ENCODE measurements around the gene KAT5.
"Not testable (repeated sequence)": the region's sequence is repeated elsewhere in the genome, so short reads cannot be mapped to it uniquely, and the experiment has no call there.

Gene KAT5

DNA sequence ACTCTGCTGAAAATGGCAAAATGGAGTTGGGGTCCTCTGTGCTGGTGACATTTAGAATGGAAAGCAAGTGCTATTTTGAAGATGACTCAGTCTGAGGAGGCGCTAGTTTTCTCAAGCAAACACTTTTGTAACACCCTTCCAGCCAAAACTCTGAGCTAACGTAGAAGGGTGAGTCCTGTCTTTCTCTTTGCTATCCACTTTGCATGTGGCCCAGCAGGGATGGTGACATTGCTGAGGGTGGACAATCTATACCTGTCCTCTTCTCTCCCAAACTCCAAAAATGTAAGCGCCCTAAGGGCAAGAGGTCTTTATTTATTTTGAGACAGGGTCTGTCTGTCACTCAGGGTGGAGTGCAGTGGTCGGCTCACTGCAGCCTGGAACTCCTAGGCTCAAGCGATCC lies 3.6 kb upstream of the KAT5 start:
- DNase-seq (ENCODE audit: low spot score): no peak

DNA sequence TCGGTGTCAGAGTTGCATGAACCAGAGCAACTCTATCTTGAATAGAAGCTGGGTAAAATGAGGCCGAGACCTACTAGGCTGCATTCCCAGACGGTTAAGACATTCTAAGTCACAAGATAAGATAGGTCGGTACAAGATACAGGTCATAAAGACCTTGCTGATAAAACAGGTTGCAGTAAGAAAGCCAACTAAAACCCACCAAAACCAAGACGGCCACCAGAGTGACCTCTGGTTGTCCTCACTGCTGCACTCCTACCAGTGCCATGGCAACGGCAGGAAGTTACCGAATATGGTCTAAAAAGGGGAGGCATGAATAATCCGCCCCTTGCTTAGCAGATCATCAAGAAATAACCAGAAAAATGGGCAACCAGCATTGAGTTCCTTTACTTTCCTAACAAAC lies 2.4 kb upstream of the KAT5 start:
- DNase-seq (ENCODE audit: low spot score): no peak

GRCh38 chr11:65710421-65710820 lies 1.6 kb upstream of the KAT5 start:
- DNase-seq (ENCODE audit: low spot score): no peak

- no peak for DNase-seq (ENCODE audit: low spot score)
These were observed 603 bp downstream of the KAT5 start for GRCh38 chr11:65712633-65713076.

- no peak for DNase-seq (ENCODE audit: low spot score)
These were observed 1.3 kb downstream of the KAT5 start for GRCh38 chr11:65713212-65713969.

- no peak for DNase-seq (ENCODE audit: low spot score)
These were observed 2.4 kb downstream of the KAT5 start for GRCh38 chr11:65714433-65714832.

DNA sequence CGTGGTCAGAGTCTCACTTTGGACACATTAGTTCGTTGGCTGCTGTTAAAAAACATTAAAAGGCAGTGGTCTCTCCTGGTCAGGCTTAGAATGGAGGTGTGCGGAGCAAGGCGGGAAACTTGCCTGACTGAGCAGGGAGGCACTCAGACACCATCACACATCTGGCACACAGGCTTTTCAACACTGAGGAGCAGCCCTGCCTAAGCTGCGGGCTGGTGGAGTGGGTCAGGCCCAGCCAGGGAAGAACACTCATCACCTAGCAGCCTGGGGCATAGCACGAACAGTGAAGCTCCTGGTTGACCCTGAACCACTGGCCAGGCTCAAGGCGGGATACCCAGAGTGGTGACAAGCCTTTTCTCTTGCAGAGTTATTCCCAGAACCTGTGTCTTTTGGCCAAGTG lies 4.2 kb downstream of the KAT5 start:
- DNase-seq (ENCODE audit: low spot score): no peak

- DNase-seq (ENCODE audit: low spot score): no peak
These were observed 4.8 kb downstream of the KAT5 start for GRCh38 chr11:65716774-65717405.

DNA sequence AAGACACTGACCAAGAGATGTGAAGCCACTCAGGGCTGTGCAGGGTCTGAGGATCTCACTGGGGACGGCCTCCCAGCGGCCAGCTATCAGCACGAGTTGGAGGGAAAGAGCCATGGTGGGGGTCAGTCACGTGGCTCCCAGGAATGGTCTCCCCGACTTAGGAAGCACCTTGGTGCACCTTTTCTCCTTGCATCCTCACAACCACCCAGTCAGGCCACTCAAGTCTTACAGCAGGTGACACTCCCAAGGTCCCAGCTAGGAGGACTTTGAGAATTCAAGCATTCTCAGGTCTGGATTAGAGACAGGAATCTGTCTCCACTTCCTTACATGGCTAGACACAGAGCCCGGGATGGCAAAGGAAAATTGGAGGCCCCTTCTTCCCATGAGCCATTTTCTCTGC lies 5.9 kb downstream of the KAT5 start:
- DNase-seq (ENCODE audit: low spot score): no peak

DNA sequence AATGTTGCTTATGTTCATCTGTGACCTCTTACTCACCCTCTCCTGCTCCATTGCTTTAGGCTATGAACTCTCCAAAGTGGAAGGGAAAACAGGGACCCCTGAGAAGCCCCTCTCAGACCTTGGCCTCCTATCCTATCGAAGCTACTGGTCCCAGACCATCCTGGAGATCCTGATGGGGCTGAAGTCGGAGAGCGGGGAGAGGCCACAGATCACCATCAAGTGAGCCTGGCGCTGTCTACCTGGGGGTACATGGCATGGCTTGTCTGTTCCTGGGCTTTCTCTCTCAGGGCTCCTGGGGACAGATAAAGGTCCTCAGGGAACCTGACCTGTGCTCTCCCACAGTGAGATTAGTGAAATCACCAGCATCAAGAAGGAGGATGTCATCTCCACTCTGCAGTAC lies 6.5 kb downstream of the KAT5 start:
- no peak for DNase-seq (ENCODE audit: low spot score)

- no peak for DNase-seq (ENCODE audit: low spot score)
These were observed 7.0 kb downstream of the KAT5 start for GRCh38 chr11:65718964-65719492.

- peak; percentile 29 for DNase-seq (ENCODE audit: low spot score)
These were observed 7.8 kb downstream of the KAT5 start for GRCh38 chr11:65719871-65720210.

GRCh38 chr11:65720211-65720934 lies 8.3 kb downstream of the KAT5 start, which contains the start of gene RNASEH2C:
Gene RNASEH2C (minus strand): TSS chr11:65720798. CDS start chr11:65720758, 40 bp downstream.
- peak; percentile 88 for DNase-seq (ENCODE audit: low spot score)

GRCh38 chr11:65722261-65722660 lies 10.2 kb downstream of the KAT5 start:
- DNase-seq (ENCODE audit: low spot score): no peak

DNA sequence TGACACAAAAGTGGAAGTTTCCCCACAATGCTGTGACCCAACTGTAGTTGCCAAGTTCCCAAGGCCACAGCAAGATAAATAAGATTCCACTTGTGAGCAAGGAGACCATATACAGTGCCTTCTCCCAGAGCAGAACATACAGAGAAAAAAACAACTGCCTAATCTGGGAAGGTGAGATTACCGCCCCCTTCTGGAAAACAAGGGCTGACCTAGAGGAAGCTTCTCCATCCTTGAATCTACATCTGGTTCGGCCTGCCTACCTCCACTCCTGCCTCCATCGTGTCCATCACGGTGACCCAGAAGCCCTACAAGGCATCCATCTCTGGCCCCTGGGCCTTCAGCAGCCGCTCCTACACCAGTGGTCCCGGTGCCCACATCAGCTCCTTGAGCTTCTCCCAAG lies 14.6 kb downstream of the KAT5 start:
- no peak for DNase-seq (ENCODE audit: low spot score)

- DNase-seq (ENCODE audit: low spot score): no peak
These were observed 15.8 kb downstream of the KAT5 start for GRCh38 chr11:65727865-65728264.

GRCh38 chr11:65730461-65730860 lies 18.4 kb downstream of the KAT5 start:
- no peak for DNase-seq (ENCODE audit: low spot score)

DNA sequence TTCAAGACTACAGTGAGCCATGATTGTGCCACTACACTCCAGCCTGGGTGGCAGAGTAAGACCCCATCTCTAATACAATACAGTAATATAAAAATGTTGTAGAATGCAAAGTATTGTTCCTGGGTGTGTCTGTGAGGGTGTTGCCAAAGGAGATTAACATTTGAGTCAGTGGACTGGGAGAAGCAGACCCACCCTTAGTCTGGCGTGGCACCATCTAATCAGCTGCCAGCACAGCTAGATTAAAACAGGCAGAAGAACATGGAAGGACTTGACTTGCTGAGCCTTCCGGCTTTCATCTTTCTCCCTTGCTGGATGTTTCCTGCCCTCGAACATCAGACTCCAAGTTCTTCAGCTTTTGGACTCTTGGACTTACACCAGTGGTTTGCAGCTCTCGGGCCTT lies 23.1 kb downstream of the KAT5 start:
- not testable (repeated sequence) for DNase-seq (ENCODE audit: low spot score)

GRCh38 chr11:65736810-65737209 lies 24.8 kb downstream of the KAT5 start:
- no peak for DNase-seq (ENCODE audit: low spot score)

- no peak for DNase-seq (ENCODE audit: low spot score)
These were observed 27.0 kb downstream of the KAT5 start for GRCh38 chr11:65739022-65739421.

GRCh38 chr11:65741185-65741584 lies 29.1 kb downstream of the KAT5 start:
- no peak for DNase-seq (ENCODE audit: low spot score)

GRCh38 chr11:65742353-65742752 lies 30.3 kb downstream of the KAT5 start:
- no peak for DNase-seq (ENCODE audit: low spot score)

DNA sequence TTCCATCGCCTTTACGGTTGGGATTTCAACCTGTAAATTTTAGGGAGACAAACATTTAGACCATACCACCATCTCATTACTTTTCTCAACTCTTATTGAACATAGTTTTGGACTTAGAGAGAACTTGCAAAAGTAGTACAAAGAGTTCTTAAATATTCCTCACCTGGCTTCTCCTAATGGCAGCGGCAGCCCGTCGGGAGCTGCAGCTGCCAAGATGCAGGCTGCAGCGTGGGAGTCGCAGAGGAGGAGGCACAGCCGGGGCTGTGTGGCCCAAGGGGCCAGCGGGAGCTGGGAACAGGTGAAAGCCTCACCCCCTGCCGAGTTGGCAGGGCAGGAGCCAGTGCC lies 31.6 kb downstream of the KAT5 start:
- no peak for DNase-seq (ENCODE audit: low spot score)
